HG02610 (cell line): ENCODE results near the gene FAAP24.
A peak's percentile ranks its signal among the peaks of the same experiment; 100 is the strongest.
"Not testable (repeated sequence)": the region's sequence is repeated elsewhere in the genome, so short reads cannot be mapped to it uniquely, and the experiment has no call there.

Experiments
- ATAC-seq: cut with Tn5 transposase; IDR thresholded peaks from one replicate; pipeline ENCODE4 v1.9.1; 2021; ENCODE audit warnings: mild to moderate bottlenecking, moderate library complexity; ENCODE audit not compliant: unreplicated experiment

The FAAP24 gene

GRCh38 chr19:32971715-32972540 is at the start of gene FAAP24, which contains the start of gene CEP89:
Gene FAAP24 (plus strand): TSS chr19:32972242. CDS start chr19:32973197, 955 bp downstream.
Gene CEP89 (minus strand): TSS chr19:32971958. CDS start chr19:32971874, 84 bp downstream.
- peak; percentile 99 for ATAC-seq

GRCh38 chr19:32924200-32924599 is 47.8 kb upstream of the FAAP24 start:
- ATAC-seq, result no peak

GRCh38 chr19:32928806-32929205 is 43.2 kb upstream of the FAAP24 start:
- ATAC-seq, result no peak

GRCh38 chr19:32930567-32930966 is 41.5 kb upstream of the FAAP24 start:
- ATAC-seq, result no peak

GRCh38 chr19:32933571-32933970 is 38.5 kb upstream of the FAAP24 start:
- ATAC-seq, result no peak

- ATAC-seq, result no peak
Observed at GRCh38 chr19:32935629-32936028, 36.4 kb upstream of the FAAP24 start.

GRCh38 chr19:32936065-32936464 is 36.0 kb upstream of the FAAP24 start:
- ATAC-seq, result no peak

- ATAC-seq, result not testable (repeated sequence)
Observed at GRCh38 chr19:32941273-32941672, 30.8 kb upstream of the FAAP24 start.

- no peak for ATAC-seq
Observed at GRCh38 chr19:32945260-32945659, 26.8 kb upstream of the FAAP24 start.

- no peak for ATAC-seq
Observed at GRCh38 chr19:32966750-32967149, 5.3 kb upstream of the FAAP24 start.

GRCh38 chr19:32969549-32969948 is 2.5 kb upstream of the FAAP24 start:
- no peak for ATAC-seq

GRCh38 chr19:32971012-32971595 is 938 bp upstream of the FAAP24 start:
- no peak for ATAC-seq

GRCh38 chr19:32976223-32976805 is 4.3 kb downstream of the FAAP24 start:
- no peak for ATAC-seq

GRCh38 chr19:32977280-32977679 is 5.2 kb downstream of the FAAP24 start:
- no peak for ATAC-seq

- not testable (repeated sequence) for ATAC-seq
Observed at GRCh38 chr19:32977813-32978212, 5.8 kb downstream of the FAAP24 start.

GRCh38 chr19:32979807-32980206 is 7.8 kb downstream of the FAAP24 start:
- not testable (repeated sequence) for ATAC-seq

- not testable (repeated sequence) for ATAC-seq
Observed at GRCh38 chr19:32982488-32982887, 10.4 kb downstream of the FAAP24 start.

- not testable (repeated sequence) for ATAC-seq
Observed at GRCh38 chr19:32988254-32988653, 16.2 kb downstream of the FAAP24 start.

GRCh38 chr19:32988724-32989123 is 16.7 kb downstream of the FAAP24 start:
- ATAC-seq, result no peak

GRCh38 chr19:32995966-32996365 is 23.9 kb downstream of the FAAP24 start:
- not testable (repeated sequence) for ATAC-seq

GRCh38 chr19:32997061-32997464 is 25.0 kb downstream of the FAAP24 start:
- not testable (repeated sequence) for ATAC-seq
